NT2/D1 (cell line): Measurements from ENCODE around the gene ZNF280C.

ENCODE experiments used
- SUZ12 ChIP-seq: IDR thresholded peaks from 2 replicates; pipeline ENCODE4 v1.6.1; 2011; ENCODE audit not compliant: insufficient read length, insufficient read depth; ENCODE audit errors: extremely low read depth
- YY1 ChIP-seq: IDR thresholded peaks from 2 replicates; pipeline ENCODE4 v1.6.1; 2011; ENCODE audit not compliant: insufficient read length, insufficient read depth

DNA sequence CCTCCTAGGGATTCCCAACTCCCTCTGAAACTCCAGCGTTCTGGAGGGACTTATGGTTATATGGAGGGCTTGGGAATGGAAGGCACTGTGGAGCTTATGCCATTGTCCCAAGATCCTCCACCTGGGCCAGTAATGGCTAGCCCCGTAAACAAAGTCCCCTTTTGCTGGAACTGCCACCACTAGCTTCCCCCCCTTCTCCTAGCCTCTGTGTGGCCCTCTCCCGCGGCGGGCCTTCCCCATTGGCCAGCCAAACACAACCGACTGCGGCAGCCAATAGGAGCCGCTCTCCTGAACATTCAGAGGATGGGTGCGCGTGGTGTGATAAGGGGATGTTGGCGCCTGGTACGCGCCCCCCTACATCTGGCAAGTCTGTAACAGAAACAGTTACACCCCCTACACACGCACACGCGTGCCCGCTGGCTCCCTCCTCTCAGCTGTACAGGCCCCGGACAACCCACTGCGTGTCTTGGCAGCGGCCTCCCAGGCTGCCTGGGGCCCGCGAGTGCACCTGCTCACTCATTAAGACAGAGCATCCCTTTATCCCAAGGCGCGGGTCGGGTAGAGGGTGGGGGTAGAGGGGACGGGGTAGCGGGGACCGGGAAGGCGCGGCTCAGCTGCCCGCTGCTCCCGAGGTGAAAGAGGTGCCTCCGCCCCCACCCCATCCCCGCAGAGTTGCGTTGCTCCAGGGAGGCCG, 97.8 kb downstream of the ZNF280C start:
- TF ChIP-seq YY1 (no peak), SUZ12 (no peak)
